GM13977 (cell line): ENCODE measurements around the gene GFOD2.

Experiments
- DNase-seq: peaks from one replicate; pipeline ENCODE4 v3.0.0; 2012; ENCODE audit warnings: low spot score
- in situ Hi-C: fragments of 300-500 bp; cut with MboI; formaldehyde crosslinking; loops from one replicate; pipeline ENCODE4 v1.12.0; 2022; ENCODE audit warnings: low sequenced_read_pairs, low pct_unique_long_range_greater_than_20kb, mixed read lengths, inconsistent platforms; ENCODE audit not compliant: unreplicated experiment
- TF ChIP-seq, protein P1 (sequence below): IDR thresholded peaks from 2 replicates; pipeline ENCODE4 v1.5.1; 2012; ENCODE audit warnings: mild to moderate bottlenecking, control low read depth; ENCODE audit not compliant: insufficient read depth; ENCODE audit errors: extremely low read depth, missing control alignments

Gene GFOD2

DNA sequence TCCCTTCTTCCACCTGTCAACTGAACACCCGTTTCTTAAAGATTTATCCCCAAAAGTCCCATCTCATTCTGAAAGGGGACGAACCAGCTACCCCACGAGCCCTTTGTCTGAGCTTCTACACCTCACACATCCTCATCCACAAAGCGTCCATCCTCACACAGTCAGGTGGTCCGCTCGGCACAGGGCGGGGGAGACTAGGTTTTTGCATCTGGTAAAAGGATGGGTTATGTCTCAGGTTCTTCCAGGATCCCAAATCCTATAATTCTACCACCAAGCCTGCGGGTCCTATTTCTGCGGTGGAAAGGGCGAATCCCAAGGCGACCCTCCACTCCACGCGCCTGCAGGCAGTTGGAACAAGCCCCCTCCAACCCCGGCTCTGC lies 458 bp downstream of the GFOD2 start:
- DNase-seq: peak; percentile 64
- TF ChIP-seq, protein P1, sequence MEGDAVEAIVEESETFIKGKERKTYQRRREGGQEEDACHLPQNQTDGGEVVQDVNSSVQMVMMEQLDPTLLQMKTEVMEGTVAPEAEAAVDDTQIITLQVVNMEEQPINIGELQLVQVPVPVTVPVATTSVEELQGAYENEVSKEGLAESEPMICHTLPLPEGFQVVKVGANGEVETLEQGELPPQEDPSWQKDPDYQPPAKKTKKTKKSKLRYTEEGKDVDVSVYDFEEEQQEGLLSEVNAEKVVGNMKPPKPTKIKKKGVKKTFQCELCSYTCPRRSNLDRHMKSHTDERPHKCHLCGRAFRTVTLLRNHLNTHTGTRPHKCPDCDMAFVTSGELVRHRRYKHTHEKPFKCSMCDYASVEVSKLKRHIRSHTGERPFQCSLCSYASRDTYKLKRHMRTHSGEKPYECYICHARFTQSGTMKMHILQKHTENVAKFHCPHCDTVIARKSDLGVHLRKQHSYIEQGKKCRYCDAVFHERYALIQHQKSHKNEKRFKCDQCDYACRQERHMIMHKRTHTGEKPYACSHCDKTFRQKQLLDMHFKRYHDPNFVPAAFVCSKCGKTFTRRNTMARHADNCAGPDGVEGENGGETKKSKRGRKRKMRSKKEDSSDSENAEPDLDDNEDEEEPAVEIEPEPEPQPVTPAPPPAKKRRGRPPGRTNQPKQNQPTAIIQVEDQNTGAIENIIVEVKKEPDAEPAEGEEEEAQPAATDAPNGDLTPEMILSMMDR: no peak
- in situ Hi-C loops: no loop called here

DNA sequence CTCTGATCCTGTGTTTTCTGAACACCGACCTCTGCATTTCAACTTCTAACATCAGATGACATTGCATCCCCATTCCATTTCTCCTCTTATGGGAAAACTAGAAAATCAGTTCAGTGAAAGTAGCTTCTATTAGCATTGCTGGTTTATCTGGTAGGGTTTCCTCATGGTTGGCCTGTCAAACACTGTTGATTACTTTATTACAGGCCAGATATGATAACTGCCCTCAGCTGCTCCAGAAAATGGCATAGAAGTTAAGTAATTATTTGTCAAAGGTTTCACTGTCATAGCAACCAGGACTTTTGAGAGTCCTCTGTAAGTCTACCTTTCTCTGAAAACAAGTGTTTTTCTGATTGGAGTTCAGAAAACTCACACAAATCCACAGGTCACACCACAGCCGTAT lies 3.0 kb downstream of the GFOD2 start:
- no peak for DNase-seq
- in situ Hi-C loops: no loop called here
- TF ChIP-seq, protein P1: no peak

DNA sequence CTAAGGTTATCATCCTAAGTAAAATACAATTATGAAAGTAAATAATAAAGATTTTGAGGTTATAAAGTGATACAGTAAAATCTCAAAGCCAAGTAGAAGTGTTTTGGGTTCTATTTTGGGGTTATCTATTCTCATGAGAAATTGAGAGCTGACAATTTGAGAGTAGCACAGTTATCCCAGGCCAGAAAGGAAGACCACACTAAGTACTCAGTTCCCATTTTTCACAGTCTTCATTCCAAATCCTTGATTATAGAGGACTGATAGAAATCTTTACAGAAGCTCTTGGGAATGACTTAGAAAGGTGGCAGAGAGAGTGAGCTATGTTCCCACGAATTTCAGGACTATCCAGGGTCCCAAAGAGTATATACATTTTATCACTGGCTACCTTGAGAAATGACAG lies 4.6 kb downstream of the GFOD2 start:
- TF ChIP-seq, protein P1: no peak
- in situ Hi-C loops: no loop called here
- DNase-seq: no peak

DNA sequence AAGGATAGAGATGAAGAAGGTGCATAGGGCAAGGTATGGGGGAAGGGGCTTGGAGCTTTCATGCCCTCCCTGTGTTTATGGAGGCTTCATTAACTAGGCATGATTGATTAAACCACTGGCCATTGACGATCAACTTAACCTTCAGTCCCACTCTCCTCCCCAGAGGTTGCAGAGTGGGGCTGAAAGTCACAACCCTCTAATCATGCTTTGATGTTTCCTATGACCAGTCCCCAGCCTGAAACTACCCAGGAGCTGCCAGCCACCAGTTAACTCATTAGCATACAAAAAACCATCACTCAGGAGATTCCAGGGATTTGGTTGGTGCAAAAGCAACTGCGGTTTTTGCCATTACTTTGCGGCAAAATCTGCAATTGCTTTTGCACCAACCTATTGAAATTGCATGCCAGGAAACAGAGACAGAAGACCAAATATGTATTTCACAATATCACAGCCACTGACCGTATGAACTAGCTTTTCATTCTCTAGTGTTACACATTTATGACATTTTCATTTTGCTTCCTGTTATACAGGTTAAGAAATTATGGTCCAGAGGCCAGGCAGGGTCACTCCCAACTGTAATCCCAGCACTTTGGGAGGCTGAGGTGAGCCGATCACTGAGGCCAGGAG lies 5.4 kb downstream of the GFOD2 start:
- DNase-seq: no peak
- TF ChIP-seq, protein P1: no peak
- in situ Hi-C loops: no loop called here

DNA sequence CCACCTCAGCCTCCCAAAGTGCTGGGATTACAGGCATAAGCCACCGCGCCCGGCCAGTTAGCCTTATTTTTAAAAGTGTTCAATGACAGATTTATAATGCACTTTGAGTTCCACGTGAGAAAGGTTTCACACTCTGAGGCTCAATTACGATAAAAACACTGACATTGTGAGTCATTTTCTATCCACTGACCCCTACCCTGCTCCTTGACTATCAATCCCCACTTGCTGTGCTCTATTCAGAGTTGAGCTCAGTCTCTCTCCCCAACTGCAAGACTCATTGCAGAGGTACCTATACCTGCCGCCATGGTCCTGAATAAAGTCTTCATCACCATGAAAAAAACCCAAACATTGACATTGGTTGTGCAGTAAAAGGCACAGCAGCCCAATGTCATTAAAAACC lies 8.5 kb downstream of the GFOD2 start:
- in situ Hi-C loops: no loop called here
- DNase-seq: no peak
- TF ChIP-seq, protein P1: no peak

DNA sequence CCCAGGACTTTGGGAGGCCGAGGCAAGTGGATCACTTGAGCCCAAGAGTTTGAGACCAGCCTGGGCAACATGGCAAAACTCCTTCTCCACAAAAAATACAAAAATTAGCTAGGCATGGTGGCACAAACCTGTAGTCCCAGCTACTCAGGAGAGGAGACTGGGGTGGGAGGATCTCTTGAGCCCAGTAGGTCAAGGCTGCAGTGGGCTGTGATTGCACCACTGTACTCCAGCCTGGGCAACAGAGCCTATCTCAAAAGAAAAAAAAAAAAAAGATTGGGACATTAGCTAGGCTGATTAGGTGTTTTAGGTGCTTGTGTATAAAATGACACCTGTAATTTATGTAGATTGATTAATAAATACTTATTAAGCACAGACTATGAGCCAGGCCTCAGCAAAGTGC lies 10.1 kb downstream of the GFOD2 start:
- in situ Hi-C loops: no loop called here
- DNase-seq: no peak
- TF ChIP-seq, protein P1: no peak

DNA sequence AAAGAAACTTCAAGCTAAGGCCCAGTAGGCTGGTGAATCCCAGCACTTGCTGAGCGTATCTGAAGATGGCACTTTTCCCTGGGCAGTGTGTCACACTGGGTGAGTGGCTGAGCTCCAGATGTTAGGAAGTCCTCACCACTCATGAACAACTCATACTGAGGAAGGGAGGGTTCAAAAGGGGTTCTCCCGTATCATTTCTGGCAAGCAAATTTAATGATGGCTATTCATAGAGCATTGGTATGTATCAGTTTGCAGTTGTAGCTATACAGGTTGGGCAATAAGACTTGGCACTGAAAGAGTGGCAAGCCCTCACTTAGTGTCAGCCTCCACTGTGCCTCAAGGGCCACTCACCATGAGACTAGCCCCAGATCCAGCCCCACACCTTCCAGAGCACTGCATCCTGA lies 10.7 kb downstream of the GFOD2 start:
- TF ChIP-seq, protein P1: no peak
- no peak for DNase-seq
- in situ Hi-C loops: no loop called here
